ENCODE data around the gene ACOT6.
A peak's percentile ranks its signal among the peaks of the same experiment; 100 is the strongest.
"Not testable (repeated sequence)": the region's sequence is repeated elsewhere in the genome, so short reads cannot be mapped to it uniquely, and the experiment has no call there.

ACOT6 gene, protein sequence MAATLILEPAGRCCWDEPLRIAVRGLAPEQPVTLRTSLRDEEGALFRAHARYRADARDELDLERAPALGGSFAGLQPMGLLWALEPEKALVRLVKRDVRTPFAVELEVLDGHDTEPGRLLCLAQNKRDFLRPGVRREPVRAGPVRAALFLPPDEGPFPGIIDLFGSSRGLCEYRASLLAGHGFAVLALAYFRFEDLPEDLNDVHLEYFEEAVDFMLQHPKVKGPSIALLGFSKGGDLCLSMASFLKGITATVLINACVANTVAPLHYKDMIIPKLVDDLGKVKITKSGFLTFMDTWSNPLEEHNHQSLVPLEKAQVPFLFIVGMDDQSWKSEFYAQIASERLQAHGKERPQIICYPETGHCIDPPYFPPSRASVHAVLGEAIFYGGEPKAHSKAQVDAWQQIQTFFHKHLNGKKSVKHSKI

DNA sequence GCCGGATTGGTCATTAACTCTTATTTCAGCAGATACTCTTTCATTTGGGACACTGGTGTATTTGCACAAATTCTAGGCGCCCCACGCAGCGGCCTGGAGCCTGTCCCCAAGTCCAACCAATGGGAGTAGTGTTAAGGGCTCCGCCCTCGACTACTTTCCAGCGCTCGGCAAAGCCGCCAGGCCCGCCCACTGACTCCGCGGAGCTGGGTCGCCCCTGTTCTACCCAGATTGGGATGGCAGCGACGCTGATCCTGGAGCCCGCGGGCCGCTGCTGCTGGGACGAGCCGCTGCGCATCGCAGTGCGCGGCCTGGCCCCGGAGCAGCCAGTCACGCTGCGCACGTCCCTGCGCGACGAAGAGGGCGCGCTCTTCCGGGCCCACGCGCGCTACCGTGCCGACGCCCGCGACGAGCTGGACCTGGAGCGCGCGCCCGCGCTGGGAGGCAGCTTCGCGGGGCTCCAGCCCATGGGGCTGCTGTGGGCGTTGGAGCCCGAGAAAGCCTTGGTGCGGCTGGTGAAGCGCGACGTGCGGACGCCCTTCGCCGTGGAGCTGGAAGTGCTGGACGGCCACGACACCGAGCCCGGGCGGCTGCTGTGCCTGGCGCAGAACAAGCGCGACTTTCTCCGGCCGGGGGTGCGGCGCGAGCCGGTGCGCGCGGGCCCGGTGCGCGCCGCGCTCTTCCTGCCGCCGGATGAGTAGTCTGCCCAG is at the start of gene ACOT6:
TSS of gene ACOT6 (plus strand) at position 179 of the 707 bp plus-strand sequence. CDS start at position 234, 55 bp downstream.
- peak; percentile 70 for DNase-seq

DNA sequence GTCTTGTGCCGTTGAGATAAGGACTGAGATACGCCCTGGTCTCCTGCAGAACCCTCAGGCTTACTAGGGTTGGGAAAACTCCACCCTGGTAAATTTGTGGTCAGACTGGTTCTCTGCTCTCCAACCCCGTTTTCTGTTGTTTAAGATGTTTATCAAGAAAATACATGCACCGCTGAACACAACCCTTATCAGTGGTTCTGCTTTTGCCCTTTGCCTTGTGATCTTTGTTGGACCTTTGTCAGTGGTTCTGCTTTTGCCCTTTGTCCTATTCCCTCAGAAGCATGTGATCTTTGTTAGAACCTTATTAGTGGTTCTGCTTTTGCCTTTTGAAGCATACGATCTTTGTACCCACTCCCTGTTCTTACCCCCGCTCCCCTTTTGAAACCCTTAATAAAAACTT is 49.6 kb upstream of the ACOT6 start:
- DNase-seq, result not testable (repeated sequence)

DNA sequence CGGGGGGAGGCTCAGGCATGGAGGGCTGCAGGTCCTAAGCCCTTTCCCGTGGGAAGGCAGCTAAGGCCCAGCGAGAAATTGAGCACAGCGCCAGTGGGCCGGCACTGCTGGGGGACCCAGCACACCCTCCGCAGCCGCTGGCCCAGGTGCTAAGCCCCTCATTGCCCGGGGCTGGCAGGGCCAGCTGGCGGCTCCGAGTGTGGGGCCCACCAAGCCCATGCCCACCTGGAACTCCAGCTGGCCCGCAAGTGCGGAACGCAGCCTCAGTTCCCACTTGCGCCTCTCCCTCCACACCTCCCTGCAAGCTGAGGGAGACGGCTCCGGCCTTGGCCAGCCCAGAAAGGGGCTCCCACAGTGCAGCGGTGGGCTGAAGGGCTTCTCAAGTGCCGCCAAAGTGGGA is 45.9 kb upstream of the ACOT6 start:
- not testable (repeated sequence) for DNase-seq

DNA sequence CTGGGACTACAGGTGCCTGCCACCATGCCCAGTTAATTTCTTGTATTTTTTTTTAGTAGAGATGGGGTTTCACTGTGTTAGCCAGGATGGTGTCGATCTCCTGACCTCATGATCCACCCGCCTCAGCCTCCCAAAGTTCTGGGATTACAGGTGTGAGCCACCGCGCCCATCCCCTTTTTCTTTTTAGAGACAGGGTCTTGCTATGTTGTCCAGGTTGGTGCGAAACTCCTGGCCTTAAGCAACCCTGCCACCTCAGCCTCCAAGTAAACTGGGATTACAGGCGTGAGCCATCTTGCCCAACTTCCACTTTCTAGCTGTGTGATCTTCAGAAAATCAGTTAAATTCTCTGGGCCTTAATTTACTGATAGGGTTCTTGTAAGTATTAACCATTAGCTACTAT is 45.4 kb upstream of the ACOT6 start:
- DNase-seq, result not testable (repeated sequence)

DNA sequence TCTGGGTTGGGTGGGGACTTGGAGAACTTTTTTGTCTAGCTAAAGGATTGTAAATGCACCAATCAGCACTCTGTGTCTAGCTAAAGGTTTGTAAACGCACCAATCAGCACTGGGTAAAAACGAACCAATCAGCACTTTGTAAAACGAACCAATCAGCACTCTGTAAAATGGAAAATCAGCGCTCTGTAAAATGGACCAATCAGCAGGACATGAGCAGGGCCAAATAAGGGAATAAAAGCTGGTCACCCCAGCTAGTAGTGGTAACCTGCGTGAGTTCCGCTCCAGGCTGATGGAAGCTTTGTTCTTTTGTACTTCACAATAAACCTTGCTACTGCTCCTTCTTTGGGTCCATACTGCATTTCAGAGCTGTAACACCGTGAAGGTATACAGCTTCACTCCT is 45.0 kb upstream of the ACOT6 start:
- no peak for DNase-seq

DNA sequence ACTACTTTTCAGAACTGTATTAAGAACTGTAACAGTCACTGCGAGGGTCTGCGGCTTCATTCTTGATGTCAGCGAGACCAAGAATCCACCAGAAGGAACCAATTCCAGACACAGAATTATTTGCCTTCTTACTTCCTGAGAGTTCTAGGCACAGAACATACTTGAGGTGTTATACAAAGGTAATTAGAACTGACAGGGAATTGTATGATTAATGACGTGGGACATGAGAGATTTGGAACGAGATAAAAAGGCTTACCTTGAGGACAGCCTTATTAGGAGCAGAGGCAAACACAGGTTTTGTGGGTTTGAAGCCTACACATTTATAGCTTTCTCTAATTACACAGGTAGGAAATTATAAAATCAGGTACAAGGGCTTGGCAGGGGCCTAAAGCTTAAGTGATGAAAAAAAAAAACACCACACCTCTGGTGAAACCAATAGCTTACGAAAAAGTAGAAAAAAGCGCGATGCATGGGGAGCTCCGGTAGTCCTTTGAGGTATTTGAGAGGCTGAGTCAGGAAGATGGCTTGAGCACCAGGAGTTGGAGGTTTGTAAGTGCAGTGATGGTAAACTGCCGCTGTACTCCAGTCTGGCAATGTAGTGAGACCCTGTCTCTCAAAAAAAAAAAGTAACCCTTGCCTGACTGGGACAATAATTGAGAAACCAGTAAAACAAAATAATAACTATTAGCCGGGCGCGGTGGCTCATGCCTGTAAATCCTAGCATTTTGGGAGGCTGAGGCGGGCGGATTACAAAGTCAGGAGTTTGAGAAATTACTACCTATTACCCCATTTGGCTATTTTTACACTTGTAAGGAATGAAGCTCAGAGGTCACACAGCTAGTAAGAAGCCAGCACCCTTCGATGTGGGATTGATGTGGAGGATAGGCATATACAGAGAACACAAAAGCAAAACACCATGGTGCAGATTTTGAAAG is 44.1 kb upstream of the ACOT6 start:
- DNase-seq, result no peak

DNA sequence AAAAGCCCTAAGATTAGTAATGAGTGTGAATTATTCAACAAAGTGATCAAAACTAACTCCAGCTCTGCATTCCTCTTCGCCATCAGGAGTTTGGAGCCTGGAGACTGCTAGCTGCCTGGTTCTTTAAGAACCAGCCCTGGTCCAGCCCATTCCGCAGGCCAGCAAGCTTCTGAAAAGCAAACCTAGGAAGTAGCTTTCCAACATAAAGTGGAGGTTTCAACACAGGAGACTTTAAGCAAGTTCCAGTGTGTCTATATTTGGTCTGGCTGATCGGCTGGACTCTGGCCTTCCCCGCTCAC is 43.5 kb upstream of the ACOT6 start:
- DNase-seq, result not testable (repeated sequence)

DNA sequence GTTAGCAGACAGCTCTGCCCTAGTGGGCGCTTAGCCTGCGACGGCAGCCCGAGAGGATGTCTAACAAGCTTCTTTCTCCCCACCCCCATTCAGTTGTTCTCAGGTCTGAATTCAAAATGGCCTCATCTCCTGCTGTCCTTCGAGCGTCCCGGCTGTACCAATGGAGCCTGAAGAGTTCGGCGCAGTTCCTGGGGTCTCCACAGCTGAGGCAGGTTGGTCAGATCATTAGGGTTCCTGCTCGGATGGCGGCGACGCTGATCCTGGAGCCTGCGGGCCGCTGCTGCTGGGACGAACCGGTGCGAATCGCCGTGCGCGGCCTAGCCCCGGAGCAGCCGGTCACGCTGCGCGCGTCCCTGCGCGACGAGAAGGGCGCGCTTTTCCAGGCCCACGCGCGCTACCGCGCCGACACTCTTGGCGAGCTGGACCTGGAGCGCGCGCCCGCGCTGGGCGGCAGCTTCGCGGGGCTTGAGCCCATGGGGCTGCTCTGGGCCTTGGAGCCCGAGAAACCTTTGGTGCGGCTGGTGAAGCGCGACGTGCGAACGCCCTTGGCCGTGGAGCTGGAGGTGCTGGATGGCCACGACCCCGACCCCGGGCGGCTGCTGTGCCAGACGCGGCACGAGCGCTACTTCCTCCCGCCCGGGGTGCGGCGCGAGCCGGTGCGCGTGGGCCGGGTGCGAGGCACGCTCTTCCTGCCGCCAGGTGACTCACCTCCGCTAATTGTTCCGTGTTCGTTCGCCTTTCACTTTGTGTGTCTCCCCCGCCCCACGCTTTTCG is 42.9 kb upstream of the ACOT6 start, which contains the start of gene ACOT2:
TSS of gene ACOT2 (plus strand) at position 29 of the 774 bp plus-strand sequence. CDS start at position 57, 28 bp downstream.
- peak; percentile 61 for DNase-seq

DNA sequence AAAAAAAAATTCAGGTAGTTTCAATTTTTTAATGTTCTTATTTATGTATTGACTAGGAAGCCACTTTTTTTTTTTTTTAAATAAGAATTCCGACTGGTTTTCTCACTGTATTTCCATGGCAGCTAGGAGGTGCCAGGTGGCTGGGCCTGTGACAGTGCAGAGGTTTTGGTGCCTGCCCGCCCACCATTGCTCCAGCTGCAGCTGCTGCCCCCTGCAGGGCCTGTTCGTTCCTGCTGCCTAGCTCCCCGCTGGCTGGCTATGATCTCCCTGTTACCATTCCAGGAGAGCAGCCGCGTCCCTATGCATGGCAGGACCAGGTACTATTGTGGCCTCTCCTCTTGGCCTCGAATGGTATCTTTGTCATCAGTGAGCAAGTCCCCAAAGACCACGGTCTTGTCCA is 41.4 kb upstream of the ACOT6 start:
- DNase-seq, result peak; percentile 14

DNA sequence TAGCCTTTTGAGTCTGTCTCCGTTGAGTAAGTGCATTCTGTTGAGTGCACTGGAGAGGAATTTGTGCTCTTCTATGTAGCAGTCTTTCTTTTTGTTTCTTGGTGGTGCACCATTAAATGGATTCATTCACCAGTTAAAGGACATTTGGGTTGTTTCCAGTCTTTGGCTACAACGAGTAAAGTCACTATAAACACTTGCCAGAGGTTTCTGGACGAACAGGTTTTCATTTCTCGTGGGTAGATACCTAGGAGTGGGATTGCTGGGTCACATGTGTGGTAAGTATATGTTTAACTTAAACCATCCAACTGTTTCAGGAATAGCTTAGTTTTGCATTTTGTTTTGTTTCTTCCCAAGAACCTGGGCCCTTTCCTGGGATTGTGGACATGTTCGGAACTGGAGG is 39.3 kb upstream of the ACOT6 start:
- not testable (repeated sequence) for DNase-seq

DNA sequence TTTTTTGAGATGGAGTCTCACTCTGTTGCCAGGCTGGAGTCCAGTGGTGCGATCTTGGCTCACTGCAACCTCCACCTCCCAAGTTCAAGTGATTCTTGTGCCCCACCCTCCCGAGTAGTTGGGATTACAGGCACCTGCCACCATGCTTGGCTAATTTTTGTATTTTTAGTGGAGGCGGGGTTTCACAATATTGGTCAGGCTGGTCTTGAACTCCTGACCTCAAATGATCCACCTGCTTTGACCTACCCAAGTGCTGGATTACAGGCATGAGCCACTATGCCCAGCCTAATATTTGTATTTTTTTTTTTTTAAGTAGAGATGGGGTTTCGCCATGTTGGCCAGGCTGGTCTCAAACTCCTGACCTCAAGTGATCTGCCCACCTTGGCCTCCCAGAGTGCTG is 38.6 kb upstream of the ACOT6 start:
- not testable (repeated sequence) for DNase-seq

DNA sequence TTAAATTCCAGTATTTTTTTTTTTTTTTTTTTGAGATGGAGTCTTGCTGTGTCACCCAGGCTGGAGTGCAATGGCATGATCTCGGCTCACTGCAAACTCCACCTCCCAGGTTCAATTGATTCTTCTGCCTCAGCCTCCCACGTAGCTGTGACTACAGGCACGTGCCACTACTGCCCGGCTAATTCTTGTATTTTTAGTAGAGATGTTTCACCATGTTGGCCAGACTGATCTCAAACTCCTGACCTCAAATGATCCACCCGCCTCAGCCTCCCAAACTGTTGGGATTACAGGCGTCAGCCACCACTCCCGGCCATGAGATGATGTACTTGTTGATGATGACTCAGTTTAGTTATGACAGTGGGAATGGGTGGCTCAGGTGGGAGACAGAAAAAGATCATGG is 38.1 kb upstream of the ACOT6 start:
- DNase-seq, result not testable (repeated sequence)

DNA sequence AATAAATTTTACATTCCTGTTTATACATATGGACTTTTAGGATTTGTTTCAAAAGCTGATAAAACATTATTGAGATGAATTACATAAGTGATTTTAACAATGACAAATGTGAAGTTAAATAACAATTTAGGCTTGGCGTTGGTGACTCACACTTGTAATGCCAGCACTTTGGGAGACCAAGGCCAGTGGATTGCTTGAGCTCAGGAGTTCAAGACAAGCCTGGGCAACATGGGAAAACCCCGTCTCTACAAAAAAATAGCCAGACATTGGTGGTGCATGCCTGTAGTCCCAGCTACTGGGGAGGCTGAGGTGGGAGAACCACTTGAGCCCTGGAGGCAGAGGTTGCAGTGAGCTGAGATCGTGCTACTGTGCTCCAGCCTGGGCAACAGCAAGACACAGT is 35.9 kb upstream of the ACOT6 start:
- no peak for DNase-seq

DNA sequence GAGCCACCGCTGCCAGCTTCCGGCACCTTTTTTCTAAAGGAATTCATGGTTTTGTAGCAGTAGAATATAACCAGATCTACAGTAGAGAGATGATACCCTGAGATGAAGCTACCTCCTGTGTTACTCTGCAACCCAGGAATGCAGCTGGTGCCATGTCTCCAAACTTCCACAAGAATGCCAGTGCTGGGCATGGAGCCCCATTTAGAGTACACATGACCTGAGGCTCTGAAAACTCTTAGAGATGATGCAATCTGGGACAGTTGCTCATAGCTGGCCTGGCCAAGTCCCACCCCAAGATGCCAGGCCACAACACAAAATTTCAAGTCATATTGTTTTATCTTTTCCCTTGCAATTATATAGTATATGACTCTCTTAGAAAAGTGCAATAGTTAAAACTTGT is 35.1 kb upstream of the ACOT6 start:
- DNase-seq, result not testable (repeated sequence)

DNA sequence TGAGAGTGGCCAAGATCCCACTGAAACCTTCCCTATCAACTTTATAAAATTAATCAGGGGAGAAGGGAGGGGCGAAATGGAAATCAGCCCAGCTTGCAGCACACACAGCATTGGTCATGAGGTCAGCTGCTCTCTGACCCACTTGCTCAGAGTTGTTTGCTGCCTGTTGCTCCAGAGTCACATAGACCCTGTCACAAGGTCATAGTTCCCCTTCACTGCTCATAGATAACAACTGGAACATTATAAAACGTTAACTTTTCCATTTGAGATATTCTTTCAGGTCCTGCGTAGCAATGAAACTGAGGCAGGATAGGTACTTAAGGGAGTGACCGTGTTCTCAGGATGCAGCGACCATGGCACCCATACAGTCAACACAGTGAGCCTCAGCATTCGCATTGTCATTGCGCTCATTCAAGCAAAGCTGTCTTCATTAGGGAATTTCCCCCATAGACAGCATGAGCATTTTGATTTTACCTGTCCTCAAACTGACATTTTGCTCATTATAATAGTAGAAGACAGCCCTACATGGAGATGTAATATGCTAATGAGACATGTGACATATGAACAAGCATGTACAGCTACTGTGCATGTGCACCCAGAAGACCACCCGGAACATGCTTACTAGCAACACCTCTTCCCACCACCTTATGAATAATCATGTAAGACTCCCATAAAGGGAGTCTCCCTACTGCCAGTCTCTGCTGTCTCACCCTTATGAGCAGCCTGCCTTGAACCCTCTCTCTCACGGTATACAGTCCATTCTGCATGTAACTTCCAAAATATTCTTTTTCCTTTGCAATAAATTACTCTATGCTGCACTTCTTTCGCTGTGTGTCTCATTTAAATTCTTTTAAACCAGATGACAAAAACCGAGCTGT is 30.0 kb upstream of the ACOT6 start:
- not testable (repeated sequence) for DNase-seq

DNA sequence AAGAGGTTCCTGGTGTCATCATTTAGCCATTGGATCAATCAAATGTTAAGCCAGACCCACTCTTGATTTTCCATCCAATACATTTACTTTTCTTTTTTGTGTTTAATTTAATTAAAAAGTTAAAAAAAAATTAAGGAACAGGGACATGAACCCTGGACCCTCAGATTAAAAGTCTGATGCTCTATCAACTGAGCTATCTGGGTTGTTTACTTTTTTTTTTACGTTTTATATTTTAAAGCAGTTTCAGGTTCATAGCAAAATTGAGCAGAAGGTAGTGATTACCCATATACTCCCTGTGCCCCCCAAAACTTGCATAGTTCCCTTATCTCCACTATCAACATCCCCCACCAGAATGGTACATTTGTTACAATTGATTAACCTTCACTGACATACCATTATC is 23.6 kb upstream of the ACOT6 start:
- no peak for DNase-seq

DNA sequence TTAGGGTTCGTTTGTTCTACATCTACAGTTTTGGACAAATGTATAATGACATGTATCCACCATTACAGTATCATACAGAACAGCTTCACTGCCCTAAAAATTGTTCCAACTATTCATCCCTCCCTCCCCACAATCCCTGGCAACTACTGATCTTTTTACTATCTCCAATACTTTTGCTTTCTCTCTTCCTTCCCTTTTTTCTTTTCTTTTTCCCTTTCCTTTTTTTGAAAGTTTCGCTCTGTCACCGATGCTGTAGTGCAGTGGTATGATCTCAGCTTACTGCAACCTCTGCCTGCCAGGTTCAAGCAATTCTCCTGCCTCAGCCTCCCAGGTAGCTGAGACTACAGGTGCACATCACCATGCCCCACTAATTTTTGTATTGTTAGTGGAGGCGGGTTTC is 23.2 kb upstream of the ACOT6 start:
- no peak for DNase-seq

DNA sequence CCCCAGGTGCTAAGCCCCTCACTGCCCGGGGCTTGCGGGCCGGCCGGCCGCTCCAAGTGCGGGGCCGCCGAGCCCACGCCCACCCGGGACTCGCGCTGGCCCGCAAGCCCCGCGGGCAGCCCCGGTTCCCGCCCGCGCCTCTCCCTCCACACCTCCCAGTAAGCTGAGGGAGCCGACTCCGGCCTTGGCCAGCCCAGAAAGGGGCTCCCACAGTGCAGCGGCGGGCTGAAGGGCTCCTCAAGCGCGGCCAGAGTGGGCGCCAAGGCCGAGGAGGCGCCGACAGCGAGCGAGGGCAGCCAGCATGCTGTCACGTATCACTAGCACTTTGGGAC is 21.7 kb upstream of the ACOT6 start:
- DNase-seq, result not testable (repeated sequence)

DNA sequence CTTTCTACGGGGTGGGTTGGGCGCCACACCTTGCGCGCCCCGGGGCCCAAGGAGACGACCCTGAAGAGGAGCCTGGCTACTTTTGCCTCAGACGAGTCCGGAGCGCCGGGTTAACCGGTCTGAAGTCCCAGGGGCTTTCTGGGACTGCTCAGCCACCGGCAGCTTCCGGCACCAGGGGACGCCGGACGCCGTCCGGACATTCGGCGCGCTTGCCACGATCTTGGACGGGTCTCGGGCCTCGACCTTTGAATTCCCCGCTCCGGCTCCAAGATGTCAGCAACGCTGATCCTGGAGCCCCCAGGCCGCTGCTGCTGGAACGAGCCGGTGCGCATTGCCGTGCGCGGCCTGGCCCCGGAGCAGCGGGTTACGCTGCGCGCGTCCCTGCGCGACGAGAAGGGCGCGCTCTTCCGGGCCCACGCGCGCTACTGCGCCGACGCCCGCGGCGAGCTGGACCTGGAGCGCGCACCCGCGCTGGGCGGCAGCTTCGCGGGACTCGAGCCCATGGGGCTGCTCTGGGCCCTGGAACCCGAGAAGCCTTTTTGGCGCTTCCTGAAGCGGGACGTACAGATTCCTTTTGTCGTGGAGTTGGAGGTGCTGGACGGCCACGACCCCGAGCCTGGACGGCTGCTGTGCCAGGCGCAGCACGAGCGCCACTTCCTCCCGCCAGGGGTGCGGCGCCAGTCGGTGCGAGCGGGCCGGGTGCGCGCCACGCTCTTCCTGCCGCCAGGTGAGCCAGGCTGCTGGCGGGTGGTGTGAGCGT is 20.4 kb upstream of the ACOT6 start, which contains the start of gene ACOT4:
TSS of gene ACOT4 (plus strand) at position 184 of the 760 bp plus-strand sequence. CDS start at position 271, 87 bp downstream.
- DNase-seq, result no peak

DNA sequence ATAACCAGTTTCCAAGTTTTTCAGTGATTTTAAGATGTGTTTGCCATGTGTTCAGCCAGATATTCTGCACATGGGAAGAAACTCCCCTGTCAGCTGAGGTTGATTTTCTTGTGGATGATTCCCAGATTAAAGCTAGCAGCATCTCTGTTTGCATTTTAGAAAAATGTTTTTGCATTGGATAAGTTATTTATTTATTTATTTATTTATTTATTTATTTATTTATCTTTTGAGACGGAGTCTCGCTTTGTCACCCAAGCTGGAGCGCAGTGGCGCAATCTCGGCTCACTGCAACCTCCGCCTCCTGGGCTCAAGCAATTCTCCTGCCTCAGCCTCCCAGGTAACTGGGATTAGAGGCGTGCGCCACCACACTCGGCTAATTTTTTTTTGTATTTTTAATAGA is 17.8 kb upstream of the ACOT6 start:
- no peak for DNase-seq
